Fibroblast of lung (primary cell): ENCODE data around the gene ZFYVE28. TPM values are rescaled to one million over a fixed set of nuclear protein-coding genes. Genes with fewer than 3 reads are reported as not detected.
A peak's percentile ranks its signal among the peaks of the same experiment; 100 is the strongest.

Source experiments
- DNase-seq, 2 donors: peaks; one replicate each; pipeline versions ENCODE4 v3.0.0 to v3.0.0-alpha.2; 2010; ENCODE audit warnings: low read depth in 2 of 2
- H2AFZ ChIP-seq: 2 replicates; pipeline ENCODE4 v1.5.1; 2012; ENCODE audit warnings: low read length, control low read depth, inconsistent platforms
- H3K27ac ChIP-seq: 2 replicates; pipeline ENCODE4 v1.5.1; 2011; ENCODE audit warnings: low read length, control low read depth; ENCODE audit not compliant: insufficient read depth
- H3K27me3 ChIP-seq: 2 replicates; pipeline ENCODE4 v1.5.1; 2011; ENCODE audit warnings: mild to moderate bottlenecking, low read length; ENCODE audit not compliant: control insufficient read depth, insufficient read depth
- H3K36me3 ChIP-seq: 2 replicates; pipeline ENCODE4 v1.5.1; 2011; ENCODE audit warnings: low read length; ENCODE audit not compliant: control insufficient read depth, insufficient read depth
- H3K4me1 ChIP-seq: 2 replicates; pipeline ENCODE4 v1.5.1; 2011; ENCODE audit warnings: low read length; ENCODE audit not compliant: control insufficient read depth, insufficient read depth; ENCODE audit errors: extremely low read depth
- H3K4me2 ChIP-seq: 2 replicates; pipeline ENCODE4 v1.5.1; 2011; ENCODE audit warnings: low read length, control low read depth; ENCODE audit not compliant: insufficient read depth; ENCODE audit errors: extremely low read depth
- H3K4me3 ChIP-seq, 4 experiments: fragments of 200-600 bp in 1 of 4; sonication (generic) in 1 of 4; replicated peaks in 1 of 4; 2 replicates each; pipeline ENCODE4 v1.5.1; 2011 to 2016; ENCODE audit warnings: low read length in 4 of 4, low read depth in 3 of 4, mild to moderate bottlenecking in 3 of 4, control low read depth in 2 of 4, inconsistent platforms in 1 of 4, mixed read lengths in 1 of 4; ENCODE audit not compliant: insufficient read depth in 1 of 4; ENCODE audit errors: control extremely low read depth in 1 of 4
- H3K79me2 ChIP-seq: 2 replicates; pipeline ENCODE4 v1.5.1; 2012; ENCODE audit warnings: mild to moderate bottlenecking, low read length, inconsistent platforms; ENCODE audit not compliant: control insufficient read depth, insufficient read depth
- H3K9ac ChIP-seq: 2 replicates; pipeline ENCODE4 v1.5.1; 2011; ENCODE audit warnings: mild to moderate bottlenecking, low read length, control low read depth; ENCODE audit not compliant: insufficient read depth
- H3K9me3 ChIP-seq: 2 replicates; pipeline ENCODE4 v1.5.1; 2012; ENCODE audit warnings: low read depth, low read length; ENCODE audit not compliant: control insufficient read depth, insufficient read depth
- H4K20me1 ChIP-seq: 2 replicates; pipeline ENCODE4 v1.5.1; 2011; ENCODE audit warnings: low read length; ENCODE audit not compliant: control insufficient read depth, insufficient read depth; ENCODE audit errors: extremely low read depth
- EZH2 ChIP-seq: IDR thresholded peaks from 2 replicates; pipeline ENCODE4 v1.5.1; 2012; ENCODE audit warnings: low read length, control low read depth, mild to moderate bottlenecking; ENCODE audit errors: missing control alignments
- polyA plus RNA-seq, 2 donors: library from polyadenylated mRNA; depleted of rRNA in 1 of 2; stranded (reverse) in 1 of 2; unstranded in 1 of 2; fragments of >200 nt; gene quantifications; 2 replicates each; pipeline ENCODE4 v1.2.1, GENCODE V29; 2011 to 2012; ENCODE audit warnings: missing spikeins in 1 of 2
- total RNA-seq: library from RNA; depleted of rRNA; stranded (reverse); fragments of >200 nt; gene quantifications from 2 replicates; pipeline ENCODE4 v1.2.1, GENCODE V29; 2014
- TF ChIP-seq, protein P1 (sequence below), 2 donors: IDR thresholded peaks in 1 of 2; conservative IDR thresholded peaks in 1 of 2; 1 replicate in 1 of 2; 2 replicates in 1 of 2; pipeline ENCODE4 v1.5.1; 2011 to 2012; ENCODE audit warnings: low read length in 2 of 2, control low read depth in 1 of 2, inconsistent platforms in 1 of 2, low read depth in 1 of 2, mild to moderate bottlenecking in 1 of 2

Gene ZFYVE28
- total and polyA plus RNA-seq, 2 donors (not counting 1 experiment from before 2014, with no cell fraction given) = 2.4 to 11.6 TPM

DNA sequence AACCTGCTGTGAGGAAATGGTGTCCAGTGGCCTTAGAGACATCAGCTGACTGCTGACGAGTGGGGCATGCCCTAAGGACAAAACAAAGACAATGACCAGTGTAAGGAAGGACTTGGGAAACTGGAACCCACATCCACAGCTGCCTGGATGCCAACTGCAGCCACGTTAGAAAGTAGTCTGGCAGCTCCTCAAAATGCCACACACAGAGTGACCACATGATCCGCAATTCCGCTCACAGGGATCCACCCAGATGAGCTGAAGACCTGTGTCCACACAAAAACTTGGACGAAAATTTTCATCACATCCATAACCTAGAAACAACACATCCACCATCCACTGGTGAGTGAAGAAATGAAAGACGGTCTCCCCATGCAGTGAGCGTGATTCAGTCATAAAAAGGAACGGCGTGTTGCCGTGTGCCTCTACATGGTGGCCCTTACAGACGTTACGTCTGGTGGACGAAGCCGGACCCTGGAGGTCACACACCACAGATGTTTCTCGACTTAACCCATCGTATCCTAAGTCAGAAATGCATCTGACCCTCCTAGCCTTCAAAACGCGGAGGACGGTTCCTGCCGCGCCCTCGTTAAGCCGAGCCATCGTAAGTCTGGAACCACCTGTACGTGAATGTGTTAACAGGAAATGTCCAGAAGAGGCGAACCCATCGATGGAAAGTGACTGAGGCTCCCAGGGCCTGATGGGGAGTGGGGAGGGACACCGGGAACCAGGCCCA, 115.9 kb downstream of the ZFYVE28 start:
- peak in 1 of 2 donors; percentile 26 for DNase-seq
- H3K9me3 ChIP-seq = no peaks in the 10 kb centered on the region
- no peaks in the 10 kb centered on the region for H3K79me2 ChIP-seq
- no peak overlapping the region for H3K27ac ChIP-seq
- no peaks in the 10 kb centered on the region for H4K20me1 ChIP-seq
- H2AFZ ChIP-seq = no peak overlapping the region
- no peak overlapping the region for H3K4me2 ChIP-seq
- no peaks in the 10 kb centered on the region for H3K27me3 ChIP-seq
- H3K4me3 ChIP-seq = no peak overlapping the region
- no peak overlapping the region for H3K9ac ChIP-seq
- no peaks in the 10 kb centered on the region for H3K36me3 ChIP-seq
- no peaks in the 10 kb centered on the region for H3K4me1 ChIP-seq
- TF ChIP-seq, protein P1, sequence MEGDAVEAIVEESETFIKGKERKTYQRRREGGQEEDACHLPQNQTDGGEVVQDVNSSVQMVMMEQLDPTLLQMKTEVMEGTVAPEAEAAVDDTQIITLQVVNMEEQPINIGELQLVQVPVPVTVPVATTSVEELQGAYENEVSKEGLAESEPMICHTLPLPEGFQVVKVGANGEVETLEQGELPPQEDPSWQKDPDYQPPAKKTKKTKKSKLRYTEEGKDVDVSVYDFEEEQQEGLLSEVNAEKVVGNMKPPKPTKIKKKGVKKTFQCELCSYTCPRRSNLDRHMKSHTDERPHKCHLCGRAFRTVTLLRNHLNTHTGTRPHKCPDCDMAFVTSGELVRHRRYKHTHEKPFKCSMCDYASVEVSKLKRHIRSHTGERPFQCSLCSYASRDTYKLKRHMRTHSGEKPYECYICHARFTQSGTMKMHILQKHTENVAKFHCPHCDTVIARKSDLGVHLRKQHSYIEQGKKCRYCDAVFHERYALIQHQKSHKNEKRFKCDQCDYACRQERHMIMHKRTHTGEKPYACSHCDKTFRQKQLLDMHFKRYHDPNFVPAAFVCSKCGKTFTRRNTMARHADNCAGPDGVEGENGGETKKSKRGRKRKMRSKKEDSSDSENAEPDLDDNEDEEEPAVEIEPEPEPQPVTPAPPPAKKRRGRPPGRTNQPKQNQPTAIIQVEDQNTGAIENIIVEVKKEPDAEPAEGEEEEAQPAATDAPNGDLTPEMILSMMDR (conservative IDR thresholded peaks at IDR 0.05 in 1 of 2, IDR thresholded peaks at IDR 0.05 in 1 of 2; ENCODE audit: low read depth in 1 of 2, low read length in 2 of 2) = no peak
- TF ChIP-seq EZH2 = no peak

DNA sequence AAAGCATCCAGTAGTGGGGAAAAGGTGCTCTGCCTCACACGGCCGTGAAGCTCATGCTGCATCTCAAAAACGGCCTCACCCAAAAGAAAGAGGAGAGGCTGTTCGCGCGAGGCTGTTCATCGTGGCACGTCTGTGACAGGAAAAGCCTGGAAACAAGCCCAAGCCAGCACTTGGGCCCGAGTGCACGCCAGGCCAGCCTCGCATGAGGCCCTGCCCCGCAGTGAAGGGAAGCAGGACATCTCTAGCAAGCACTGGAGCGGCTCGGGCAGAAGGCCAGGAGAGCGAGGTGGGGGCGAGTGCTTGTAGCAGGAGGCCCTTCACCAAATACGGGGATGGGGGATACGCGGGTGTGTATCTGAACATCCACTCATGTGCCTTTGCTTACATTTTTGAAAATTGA, 116.6 kb downstream of the ZFYVE28 start:
- Histone ChIP-seq H3K4me2 (no peak overlapping the region), H2AFZ (no peak overlapping the region), H4K20me1 (no peaks in the 10 kb centered on the region), H3K4me3 (no peak overlapping the region), H3K27ac (no peak overlapping the region), H3K36me3 (no peaks in the 10 kb centered on the region), H3K27me3 (no peaks in the 10 kb centered on the region), H3K79me2 (no peaks in the 10 kb centered on the region), H3K9me3 (no peaks in the 10 kb centered on the region), H3K4me1 (no peaks in the 10 kb centered on the region), H3K9ac (no peak overlapping the region)
- TF ChIP-seq EZH2 = no peak
- TF ChIP-seq, protein P1 (conservative IDR thresholded peaks at IDR 0.05 in 1 of 2, IDR thresholded peaks at IDR 0.05 in 1 of 2; ENCODE audit: low read depth in 1 of 2, low read length in 2 of 2) = no peak
- DNase-seq = peak in 1 of 2 donors; percentile 31

DNA sequence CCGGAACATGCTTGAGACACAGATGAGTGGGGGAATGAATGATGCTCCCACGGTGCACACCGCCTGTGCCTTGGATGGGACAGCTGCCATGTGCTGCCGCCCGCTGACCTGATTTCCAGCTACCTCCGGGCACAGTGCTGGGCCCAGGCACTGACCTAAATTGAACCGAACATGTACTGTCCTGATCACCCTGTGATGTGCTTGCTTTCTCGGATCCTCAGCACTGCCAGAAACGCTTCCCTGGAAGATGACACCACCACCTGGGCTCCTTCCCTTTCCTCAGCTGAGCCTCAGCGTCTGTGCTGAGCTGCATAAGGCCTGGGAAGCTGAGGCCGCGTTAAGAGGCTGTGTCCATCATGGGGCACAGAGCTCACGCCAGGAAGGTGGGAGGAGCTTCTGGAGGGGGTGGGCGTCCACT, 117.2 kb downstream of the ZFYVE28 start:
- H3K4me1 ChIP-seq = no peaks in the 10 kb centered on the region
- no peaks in the 10 kb centered on the region for H3K9me3 ChIP-seq
- H3K79me2 ChIP-seq = no peaks in the 10 kb centered on the region
- H4K20me1 ChIP-seq = no peaks in the 10 kb centered on the region
- H2AFZ ChIP-seq = no peak overlapping the region
- no peak overlapping the region for H3K4me2 ChIP-seq
- no peak overlapping the region for H3K9ac ChIP-seq
- H3K4me3 ChIP-seq = no peak overlapping the region
- H3K27ac ChIP-seq = no peak overlapping the region
- TF ChIP-seq EZH2 = no peak
- TF ChIP-seq, protein P1 (conservative IDR thresholded peaks at IDR 0.05 in 1 of 2, IDR thresholded peaks at IDR 0.05 in 1 of 2; ENCODE audit: low read depth in 1 of 2, low read length in 2 of 2) = no peak
- no peaks in the 10 kb centered on the region for H3K36me3 ChIP-seq
- DNase-seq = no peak
- H3K27me3 ChIP-seq = no peaks in the 10 kb centered on the region
